ENCODE results near the gene KCNJ4. TPM values are rescaled to one million over a fixed set of nuclear protein-coding genes. Genes with fewer than 3 reads are reported as not detected.

The KCNJ4 gene
- total RNA-seq, 4 donors from 2014 or later: 0.63 to 1.6 (median 1.1) TPM

- WGBS, 2 donors: 41 to 54% methylated on average over 21 to 25 of the region's 28 CpGs
- H3K36me3 ChIP-seq: no peaks in the 10 kb centered on the region
- TF ChIP-seq CTCF (IDR thresholded peaks at IDR 0.05) (peak in 1 of 5 experiments; percentile 3), EP300 (IDR thresholded peaks at IDR 0.05) (no peak)
- H3K9me3 ChIP-seq: no peaks in the 10 kb centered on the region
- DNase-seq (ENCODE audit: low spot score in 2 of 2): no peak
- peaks cover 0 to 19% (median 9%) of the 10 kb centered on the region in 4 donors for H3K4me1 ChIP-seq
- peak overlapping the region; percentile 35 to 68 (median 60) for H3K4me3 ChIP-seq
- peaks cover 0 to 4% of the 10 kb centered on the region in 2 donors for H3K27me3 ChIP-seq
- H3K27ac ChIP-seq: peak overlapping the region in 2 of 4 donors; percentile 63 to 84
Observed at GRCh38 chr22:38468443-38469305, 13.7 kb upstream of the KCNJ4 start.

GRCh38 chr22:38467904-38468442 lies 13.0 kb upstream of the KCNJ4 start, which contains the start of gene KDELR3:
Gene KDELR3, plus strand, starts transcription at chr22:38468096. Its CDS starts 138 bp downstream, at chr22:38468234.
- WGBS, 2 donors: 1% methylated on average over 40 to 42 of the region's 53 CpGs
- Histone ChIP-seq H3K4me3 (peak within 1 kb of the TSS; percentile 35 to 68 (median 60)), H3K4me1 (peaks cover 0 to 19% (median 9%) of the 10 kb centered on the region in 4 donors), H3K9me3 (no peaks in the 10 kb centered on the region), H3K27ac (peak within 1 kb of the TSS in 3 of 4 donors; percentile 57 to 84 (median 63)), H3K27me3 (peaks cover 0 to 4% of the 10 kb centered on the region in 2 donors), H3K36me3 (no peaks in the 10 kb centered on the region)
- peak; percentile 26 to 49 for DNase-seq (ENCODE audit: low spot score in 2 of 2)
- peak in 1 of 2 donors; percentile 41 for TF ChIP-seq EP300 (IDR thresholded peaks at IDR 0.05)
- no peak for TF ChIP-seq CTCF (IDR thresholded peaks at IDR 0.05)
- peak in 1 of 2 donors; percentile 24 for TF ChIP-seq POLR2A (IDR thresholded peaks at IDR 0.05)

- Histone ChIP-seq H3K27ac (peak overlapping the region in 2 of 4 donors; percentile 63 to 84), H3K4me1 (peaks cover 0 to 19% (median 9%) of the 10 kb centered on the region in 4 donors), H3K9me3 (no peaks in the 10 kb centered on the region), H3K36me3 (no peaks in the 10 kb centered on the region), H3K4me3 (peak overlapping the region; percentile 35 to 68 (median 60)), H3K27me3 (peaks cover 0 to 5% of the 10 kb centered on the region in 2 donors)
- WGBS, 2 donors: 15 to 24% methylated on average over 14 to 20 of the region's 20 CpGs
- TF ChIP-seq CTCF (IDR thresholded peaks at IDR 0.05): no peak
- no peak for DNase-seq (ENCODE audit: low spot score in 2 of 2)
Observed at GRCh38 chr22:38467438-38467903, 12.5 kb upstream of the KCNJ4 start.

GRCh38 chr22:38465673-38466490 lies 10.9 kb upstream of the KCNJ4 start:
- no peak for DNase-seq (ENCODE audit: low spot score in 2 of 2)

More at GRCh38 chr22:38465673-38466490, 10.9 kb upstream of the KCNJ4 start:
- Histone ChIP-seq H3K4me3 (no peak overlapping the region), H3K27ac (no peak overlapping the region), H3K36me3 (no peaks in the 10 kb centered on the region), H3K4me1 (peaks cover 0 to 34% (median 20%) of the 10 kb centered on the region in 4 donors), H3K27me3 (peaks cover 0 to 15% of the 10 kb centered on the region in 2 donors), H3K9me3 (no peaks in the 10 kb centered on the region)
- TF ChIP-seq POLR2A (IDR thresholded peaks at IDR 0.05): no peak
- no peak for TF ChIP-seq CTCF (IDR thresholded peaks at IDR 0.05)
- no peak for TF ChIP-seq EP300 (IDR thresholded peaks at IDR 0.05)
- 70 to 77% methylated on average over 16 to 26 of the region's 26 CpGs for WGBS, 2 donors

Data from tibial nerve (tissue), 4 donors.